ENCODE results near the gene PA2G4. TPM values are rescaled to one million over a fixed set of nuclear protein-coding genes. Genes with fewer than 3 reads are reported as not detected.

Gene PA2G4
- total RNA-seq, 2 experiments from 2014 or later = 316 to 323 TPM

- DNase-seq (no peak), ATAC-seq (no peak)
- Mint-ChIP-seq H3K4me3 (no peak overlapping the region), H3K27me3 (ENCODE audit: low read depth) (peaks cover 10% of the 10 kb centered on the region), H3K9me3 (ENCODE audit: insufficient read depth) (no peaks in the 10 kb centered on the region), H3K4me1 (ENCODE audit: low read depth) (peaks cover 43% of the 10 kb centered on the region), H3K27ac (no peak overlapping the region), H3K36me3 (ENCODE audit: low read depth) (peaks cover 25% of the 10 kb centered on the region)
- POLR2A ChIA-PET = no interaction called here
- CTCF ChIA-PET = interaction anchor here (1.4 to 13.1 kb wide), 2 partner anchors 16 to 55 kb away, joined by 3 to 88 read pairs; no protein-coding TSS in a partner anchor
Observed at GRCh38 chr12:56101045-56101444, 3.3 kb upstream of the PA2G4 start.

DNA sequence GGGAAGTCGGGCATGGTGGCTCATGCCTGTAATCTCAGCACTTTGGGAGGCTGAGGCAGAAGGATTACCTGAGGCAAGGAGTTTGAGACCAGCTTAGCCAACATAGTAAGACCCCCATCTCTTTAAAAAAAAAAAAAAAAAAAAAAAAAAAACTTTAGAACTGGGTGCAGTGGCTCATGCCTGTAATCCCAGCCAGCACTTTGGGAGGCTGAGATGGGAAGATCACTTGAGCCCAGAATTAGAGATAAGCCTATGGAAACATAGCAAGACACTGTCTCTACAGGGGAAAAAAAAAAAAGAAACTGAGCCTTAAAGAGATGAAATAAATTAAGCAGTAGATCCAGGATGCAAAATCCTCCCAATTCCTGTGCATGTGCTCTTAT, 1.7 kb upstream of the PA2G4 start:
- H3K27me3 Mint-ChIP-seq (ENCODE audit: low read depth) = peaks cover 1% of the 10 kb centered on the region
- POLR2A ChIA-PET = interaction anchor here (1.1 to 4.5 kb wide), 10 partner anchors 14 to 1822 kb away, joined by 3 to 105 read pairs (median 16); partner anchors contain the start of genes ERBB3, ESYT1, HNRNPA1 and PYM1
- H3K27ac Mint-ChIP-seq = peak overlapping the region; percentile 98
- peaks cover 38% of the 10 kb centered on the region for H3K36me3 Mint-ChIP-seq (ENCODE audit: low read depth)
- H3K9me3 Mint-ChIP-seq (ENCODE audit: insufficient read depth) = no peaks in the 10 kb centered on the region
- H3K4me1 Mint-ChIP-seq (ENCODE audit: low read depth) = peaks cover 57% of the 10 kb centered on the region
- CTCF ChIA-PET = interaction anchor here (0.8 to 13.1 kb wide), 13 partner anchors 12 to 534 kb away, joined by 3 to 88 read pairs (median 7); partner anchors contain the start of genes ERBB3, ESYT1, RPL41 and SMARCC2
- DNase-seq (no peak), ATAC-seq (no peak)
- peak overlapping the region; percentile 100 for H3K4me3 Mint-ChIP-seq

GRCh38 chr12:56103066-56103711, 1.2 kb upstream of the PA2G4 start:
- H3K4me1 Mint-ChIP-seq (ENCODE audit: low read depth) = peaks cover 60% of the 10 kb centered on the region
- H3K36me3 Mint-ChIP-seq (ENCODE audit: low read depth) = peaks cover 41% of the 10 kb centered on the region
- ATAC-seq (peak; percentile 10), DNase-seq (peak; percentile 64)
- peak overlapping the region; percentile 98 for H3K27ac Mint-ChIP-seq
- ChIA-PET POLR2A (interaction anchor here (0.9 to 4.5 kb wide), 19 partner anchors 8 to 1823 kb away, joined by 3 to 105 read pairs (median 4); partner anchors contain the start of genes ERBB3, ESYT1, HNRNPA1 and PYM1), CTCF (interaction anchor here (0.7 to 13.1 kb wide), 12 partner anchors 13 to 534 kb away, joined by 3 to 88 read pairs (median 10); partner anchors contain the start of genes ERBB3, ESYT1, RPL41 and SMARCC2)
- no peaks in the 10 kb centered on the region for H3K27me3 Mint-ChIP-seq (ENCODE audit: low read depth)
- H3K4me3 Mint-ChIP-seq = peak overlapping the region; percentile 100
- no peaks in the 10 kb centered on the region for H3K9me3 Mint-ChIP-seq (ENCODE audit: insufficient read depth)

DNA sequence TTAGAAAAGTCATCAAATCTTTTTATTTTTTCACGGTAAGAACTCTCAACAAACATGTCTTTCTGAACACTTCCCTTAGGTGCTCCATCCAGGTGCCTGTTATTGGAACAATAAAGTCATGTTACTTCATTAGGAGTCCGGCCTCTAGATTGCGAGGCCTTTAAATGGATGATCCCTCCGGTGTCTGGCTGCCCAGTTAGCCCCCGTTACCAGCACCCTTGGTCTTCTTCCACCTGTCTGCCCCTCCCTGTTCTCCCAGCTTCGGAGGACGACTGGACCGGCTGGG, 593 bp upstream of the PA2G4 start:
- Mint-ChIP-seq H3K27ac (peak overlapping the region; percentile 98), H3K27me3 (ENCODE audit: low read depth) (no peaks in the 10 kb centered on the region), H3K9me3 (ENCODE audit: insufficient read depth) (no peaks in the 10 kb centered on the region), H3K4me1 (ENCODE audit: low read depth) (peaks cover 64% of the 10 kb centered on the region), H3K36me3 (ENCODE audit: low read depth) (peaks cover 47% of the 10 kb centered on the region), H3K4me3 (peak overlapping the region; percentile 100)
- ChIA-PET POLR2A (interaction anchor here (0.9 to 4.5 kb wide), 23 partner anchors 8 to 1823 kb away, joined by 3 to 105 read pairs (median 5); partner anchors contain the start of genes ERBB3, ESYT1, HNRNPA1 and IL23A), CTCF (interaction anchor here (0.5 to 13.1 kb wide), 15 partner anchors 11 to 365 kb away, joined by 3 to 88 read pairs (median 8); partner anchors contain the start of genes ERBB3, ESYT1, RPL41 and SMARCC2)
- ATAC-seq (no peak), DNase-seq (no peak)

- Mint-ChIP-seq H3K4me1 (ENCODE audit: low read depth) (peaks cover 62% of the 10 kb centered on the region), H3K27me3 (ENCODE audit: low read depth) (no peaks in the 10 kb centered on the region), H3K9me3 (ENCODE audit: insufficient read depth) (no peaks in the 10 kb centered on the region), H3K4me3 (peak overlapping the region; percentile 100), H3K36me3 (ENCODE audit: low read depth) (peaks cover 54% of the 10 kb centered on the region), H3K27ac (peak overlapping the region; percentile 98)
- ATAC-seq (peak; percentile 8), DNase-seq (peak; percentile 46)
- ChIA-PET POLR2A (interaction anchor here (0.8 to 4.5 kb wide), 15 partner anchors 8 to 234 kb away, joined by 3 to 105 read pairs (median 5); partner anchors contain the start of genes ERBB3, ESYT1, IL23A and MYL6), CTCF (interaction anchor here (0.6 to 13.1 kb wide), 18 partner anchors 11 to 367 kb away, joined by 3 to 88 read pairs (median 6); partner anchors contain the start of genes DNAJC14, ERBB3, ESYT1 and RNF41)
Observed at GRCh38 chr12:56104815-56105608, 653 bp downstream of the PA2G4 start.

GRCh38 chr12:56105609-56105902, 1.2 kb downstream of the PA2G4 start:
- H3K9me3 Mint-ChIP-seq (ENCODE audit: insufficient read depth) = no peaks in the 10 kb centered on the region
- ChIA-PET POLR2A (interaction anchor here (0.8 to 4.5 kb wide), 5 partner anchors 8 to 174 kb away, joined by 3 to 105 read pairs (median 6); partner anchors contain the start of genes ESYT1, RPL41, SMARCC2 and ZC3H10), CTCF (interaction anchor here (0.6 to 13.1 kb wide), 10 partner anchors 10 to 276 kb away, joined by 3 to 88 read pairs (median 4); partner anchors contain the start of genes DNAJC14, ERBB3, RPL41 and ZC3H10)
- peaks cover 58% of the 10 kb centered on the region for H3K36me3 Mint-ChIP-seq (ENCODE audit: low read depth)
- ATAC-seq (no peak), DNase-seq (no peak)
- H3K27me3 Mint-ChIP-seq (ENCODE audit: low read depth) = no peaks in the 10 kb centered on the region
- peak overlapping the region; percentile 98 for H3K27ac Mint-ChIP-seq
- peak overlapping the region; percentile 100 for H3K4me3 Mint-ChIP-seq
- peaks cover 60% of the 10 kb centered on the region for H3K4me1 Mint-ChIP-seq (ENCODE audit: low read depth)

GRCh38 chr12:56107242-56107641, 2.9 kb downstream of the PA2G4 start:
- Mint-ChIP-seq H3K36me3 (ENCODE audit: low read depth) (peaks cover 71% of the 10 kb centered on the region), H3K27ac (peak overlapping the region; percentile 64), H3K27me3 (ENCODE audit: low read depth) (no peaks in the 10 kb centered on the region), H3K4me3 (no peak overlapping the region), H3K4me1 (ENCODE audit: low read depth) (peaks cover 46% of the 10 kb centered on the region), H3K9me3 (ENCODE audit: insufficient read depth) (no peaks in the 10 kb centered on the region)
- ChIA-PET POLR2A (interaction anchor here (1.2 kb wide), 1 partner anchor 11 kb away, joined by 5 read pairs; the partner anchor contains the start of gene ZC3H10), CTCF (interaction anchor here (1.1 to 13.1 kb wide), 8 partner anchors 8 to 110 kb away, joined by 3 to 88 read pairs (median 5); partner anchors contain the start of genes SUOX and ZC3H10)
- ATAC-seq = no peak
- DNase-seq = no peak

- no peak for ATAC-seq
- CTCF ChIA-PET = interaction anchor here (13.1 kb wide), 1 partner anchor 65 kb away, joined by 88 read pairs; no protein-coding TSS in a partner anchor
- peaks cover 84% of the 10 kb centered on the region for H3K36me3 Mint-ChIP-seq (ENCODE audit: low read depth)
- no peak overlapping the region for H3K4me3 Mint-ChIP-seq
- no peak overlapping the region for H3K27ac Mint-ChIP-seq
- no peaks in the 10 kb centered on the region for H3K9me3 Mint-ChIP-seq (ENCODE audit: insufficient read depth)
- H3K4me1 Mint-ChIP-seq (ENCODE audit: low read depth) = peaks cover 33% of the 10 kb centered on the region
- H3K27me3 Mint-ChIP-seq (ENCODE audit: low read depth) = no peaks in the 10 kb centered on the region
- POLR2A ChIA-PET = interaction anchor here (0.5 kb wide), 1 partner anchor 143 kb away, joined by 3 read pairs; no protein-coding TSS in a partner anchor
- DNase-seq = no peak
Observed at GRCh38 chr12:56110571-56110970, 6.2 kb downstream of the PA2G4 start.

GRCh38 chr12:56114084-56114483, 9.7 kb downstream of the PA2G4 start:
- no peak for DNase-seq
- Mint-ChIP-seq H3K27ac (peak overlapping the region; percentile 24), H3K4me1 (ENCODE audit: low read depth) (peaks cover 23% of the 10 kb centered on the region), H3K36me3 (ENCODE audit: low read depth) (peaks cover 72% of the 10 kb centered on the region), H3K9me3 (ENCODE audit: insufficient read depth) (no peaks in the 10 kb centered on the region), H3K4me3 (no peak overlapping the region), H3K27me3 (ENCODE audit: low read depth) (no peaks in the 10 kb centered on the region)
- ChIA-PET POLR2A (no interaction called here), CTCF (interaction anchor here (0.7 to 13.1 kb wide), 2 partner anchors 10 to 68 kb away, joined by 3 to 88 read pairs; no protein-coding TSS in a partner anchor)
- ATAC-seq = no peak

GRCh38 chr12:56115329-56115728, 11.0 kb downstream of the PA2G4 start:
- H3K36me3 Mint-ChIP-seq (ENCODE audit: low read depth) = peaks cover 63% of the 10 kb centered on the region
- H3K27ac Mint-ChIP-seq = peak overlapping the region; percentile 100
- H3K4me3 Mint-ChIP-seq = peak overlapping the region; percentile 100
- ChIA-PET CTCF (interaction anchor here (0.7 to 4.9 kb wide), 10 partner anchors 8 to 185 kb away, joined by 3 to 58 read pairs (median 5); partner anchors contain the start of genes ESYT1 and PA2G4), POLR2A (interaction anchor here (0.6 to 5.0 kb wide), 3 partner anchors 12 to 157 kb away, joined by 3 to 105 read pairs (median 10); partner anchors contain the start of gene PA2G4)
- H3K27me3 Mint-ChIP-seq (ENCODE audit: low read depth) = no peaks in the 10 kb centered on the region
- no peak for DNase-seq
- no peak for ATAC-seq
- H3K9me3 Mint-ChIP-seq (ENCODE audit: insufficient read depth) = no peaks in the 10 kb centered on the region
- peaks cover 35% of the 10 kb centered on the region for H3K4me1 Mint-ChIP-seq (ENCODE audit: low read depth)

All from activated CD8-positive, alpha-beta T cell treated with anti-CD3 and anti-CD28 coated beads, Interleukin-2, amount 10 ng/mL, durations not matched to agents 7 days and 5 days (primary cell).